Glomerular visceral epithelial cell (primary cell): Measurements from ENCODE around the gene MYLK.

Experiments
- DNase-seq: peaks from one replicate; pipeline ENCODE4 v3.0.0-alpha.2; 2016; ENCODE audit errors: extremely low spot score

MYLK gene

DNA sequence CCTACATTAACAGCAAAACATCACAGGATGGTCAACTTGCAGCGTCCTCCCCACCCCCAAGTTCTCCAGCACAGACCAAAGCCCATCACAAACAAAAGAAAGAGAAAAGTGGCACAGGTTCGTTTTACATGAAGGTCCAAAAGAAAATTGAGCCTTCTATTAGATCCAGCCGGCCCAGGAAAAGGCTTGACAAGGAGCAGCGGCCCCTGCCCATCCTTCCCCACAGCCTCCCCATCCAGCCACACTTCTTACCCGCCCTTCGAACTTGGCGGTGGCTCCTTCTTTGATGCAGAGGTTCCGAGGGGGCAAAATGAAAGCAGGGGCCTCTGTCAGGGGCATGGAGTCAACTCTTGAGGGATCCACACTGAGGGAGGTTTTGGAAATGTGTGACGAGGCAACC is 90.7 kb downstream of the MYLK start:
- no peak for DNase-seq

DNA sequence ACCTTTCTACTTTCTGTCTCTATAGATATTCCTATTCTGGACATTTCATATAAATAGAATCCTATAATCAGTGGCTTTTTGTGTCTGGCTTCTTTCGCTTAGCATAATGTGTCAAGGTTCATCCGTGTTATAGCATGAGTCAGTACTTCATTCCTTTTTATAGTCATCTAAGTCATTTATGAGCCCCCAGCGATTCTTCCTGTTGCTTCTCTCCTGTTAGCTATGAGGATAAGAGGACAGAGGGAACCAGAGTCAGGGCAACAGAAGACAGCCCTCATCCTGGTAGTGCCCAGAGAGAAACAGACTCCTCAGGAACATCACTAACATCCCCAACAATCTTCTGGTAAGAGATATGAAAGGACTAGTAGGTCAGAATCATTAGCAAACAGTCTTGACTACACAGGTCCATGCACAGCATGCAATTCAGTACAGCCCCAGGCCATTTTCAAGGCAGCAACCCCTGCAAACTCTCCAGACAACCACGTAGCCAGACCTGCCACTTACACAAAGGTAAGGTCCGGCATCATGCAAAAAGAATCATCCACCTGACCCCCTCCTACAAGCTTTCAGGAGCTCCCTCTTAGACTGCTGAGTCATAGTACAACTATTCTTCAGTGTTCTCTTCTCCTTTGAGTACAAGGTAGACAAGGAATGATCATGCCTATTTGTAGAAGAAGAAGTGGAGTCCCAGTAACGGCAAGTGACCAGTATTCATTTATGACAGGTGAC is 91.5 kb downstream of the MYLK start:
- no peak for DNase-seq

DNA sequence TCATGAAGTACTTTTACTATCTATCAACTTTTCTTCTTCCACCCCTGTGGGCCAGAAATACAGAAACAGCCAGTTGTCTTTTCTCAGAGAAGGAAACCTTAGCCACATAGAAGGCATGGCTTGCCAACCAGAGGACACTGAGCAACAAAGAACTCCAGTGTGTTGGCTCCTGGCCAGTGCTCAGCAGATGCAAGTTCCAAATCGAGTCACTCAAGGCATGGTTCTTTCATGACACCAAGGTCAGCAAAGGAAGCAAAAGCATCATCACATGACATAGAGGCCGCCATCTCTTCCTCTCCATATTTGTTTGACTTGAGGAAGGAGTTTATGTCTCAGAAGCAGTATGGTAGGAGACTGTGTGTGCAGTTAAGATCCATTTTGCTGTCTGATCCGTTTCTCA is 92.2 kb downstream of the MYLK start:
- peak; percentile 28 for DNase-seq

DNA sequence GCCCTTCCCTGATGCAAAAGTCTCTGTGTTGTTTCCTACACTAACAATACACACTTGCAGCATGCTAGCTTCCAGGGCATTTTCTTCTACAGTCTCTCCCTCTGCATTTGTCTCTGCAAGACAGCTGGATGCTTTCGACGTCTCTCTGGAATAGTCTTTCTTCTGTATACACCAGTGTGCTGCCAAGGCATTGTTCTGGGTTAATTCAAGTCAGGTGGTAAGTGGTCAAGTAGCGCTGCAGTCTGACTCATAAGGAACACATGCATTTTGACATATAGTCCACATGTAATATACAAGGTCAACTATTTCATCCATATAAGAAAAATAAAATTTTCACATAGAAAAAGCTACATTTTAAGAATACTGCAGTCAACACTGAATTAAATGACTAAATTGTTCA is 92.7 kb downstream of the MYLK start:
- peak; percentile 29 for DNase-seq

DNA sequence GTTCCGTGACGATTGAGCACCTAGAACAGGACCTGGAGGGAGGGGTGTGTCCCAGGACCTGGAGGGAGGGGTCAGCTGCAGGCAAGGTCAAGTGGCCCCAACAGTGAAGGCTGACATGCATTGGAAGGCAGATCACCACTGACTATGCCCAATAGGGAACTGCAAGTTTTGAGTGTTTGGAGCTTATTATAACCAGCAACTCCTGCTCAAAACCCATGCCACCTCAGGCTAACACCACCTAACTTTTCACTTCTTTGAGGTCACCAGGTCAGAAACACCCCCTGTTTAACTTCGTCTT is 93.1 kb downstream of the MYLK start:
- no peak for DNase-seq

DNA sequence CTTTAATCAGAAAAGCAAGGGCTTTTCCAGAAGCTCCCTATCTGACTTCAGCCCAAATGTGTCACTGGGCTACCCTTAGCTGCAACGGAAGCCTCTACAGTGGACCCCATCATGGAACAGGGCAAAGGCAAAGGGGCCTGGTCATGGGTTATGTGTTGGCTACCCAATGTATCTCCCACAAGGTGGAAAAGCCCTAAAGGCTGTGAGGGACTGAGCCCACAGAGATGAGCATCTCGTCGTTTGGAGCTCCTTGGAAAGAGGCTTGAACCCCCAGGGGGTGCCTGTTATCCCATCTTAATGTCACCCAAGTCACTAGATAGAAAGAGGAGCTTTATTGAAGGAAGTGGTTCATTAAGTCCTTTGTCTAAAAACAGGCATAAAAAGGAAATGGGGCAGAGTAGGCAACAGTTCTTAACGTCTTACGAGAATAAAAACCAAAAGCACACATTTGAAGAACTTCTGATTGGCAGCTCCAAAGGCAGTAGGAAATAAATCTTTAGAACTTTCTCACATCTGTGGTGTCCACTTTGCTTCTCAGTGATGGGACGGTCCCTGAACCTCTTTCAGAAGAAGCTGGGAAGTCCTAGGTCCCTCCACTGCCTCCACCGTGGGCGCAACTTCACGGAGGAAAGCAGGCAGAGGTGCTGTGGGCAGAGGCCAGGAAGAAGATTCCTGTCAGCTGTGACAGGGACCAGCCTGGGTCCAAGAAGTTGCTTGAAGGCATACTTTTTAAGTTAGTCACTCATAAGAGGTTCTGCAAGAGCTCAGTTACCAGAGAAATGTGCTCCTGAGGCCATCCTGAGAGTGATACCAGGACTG is 93.7 kb downstream of the MYLK start:
- DNase-seq: no peak

- DNase-seq: no peak
Measured at GRCh38 chr3:123789760-123790159, 94.4 kb downstream of the MYLK start.

DNA sequence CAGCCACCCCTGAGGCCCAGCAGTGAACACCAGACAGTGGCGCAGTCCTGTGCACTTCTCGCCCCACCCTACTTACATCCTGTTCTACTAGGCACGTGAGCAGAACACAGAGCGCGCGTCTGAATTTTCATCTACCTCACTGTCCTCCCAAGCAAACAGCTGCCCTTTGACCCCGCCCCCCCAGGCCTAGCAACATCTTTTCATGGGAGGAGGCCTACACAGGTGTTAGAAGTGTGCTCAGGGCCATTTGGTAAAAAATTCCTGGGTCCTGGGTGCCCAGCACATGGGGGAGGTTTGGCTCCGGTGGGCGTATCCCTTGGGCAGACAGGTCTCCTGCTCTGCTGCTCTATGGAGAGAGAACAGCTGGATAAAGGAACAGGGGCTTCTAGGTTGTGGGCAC is 95.0 kb downstream of the MYLK start:
- no peak for DNase-seq

- no peak for DNase-seq
Measured at GRCh38 chr3:123788710-123789109, 95.4 kb downstream of the MYLK start.

GRCh38 chr3:123787133-123787532 is 97.0 kb downstream of the MYLK start:
- DNase-seq: no peak

DNA sequence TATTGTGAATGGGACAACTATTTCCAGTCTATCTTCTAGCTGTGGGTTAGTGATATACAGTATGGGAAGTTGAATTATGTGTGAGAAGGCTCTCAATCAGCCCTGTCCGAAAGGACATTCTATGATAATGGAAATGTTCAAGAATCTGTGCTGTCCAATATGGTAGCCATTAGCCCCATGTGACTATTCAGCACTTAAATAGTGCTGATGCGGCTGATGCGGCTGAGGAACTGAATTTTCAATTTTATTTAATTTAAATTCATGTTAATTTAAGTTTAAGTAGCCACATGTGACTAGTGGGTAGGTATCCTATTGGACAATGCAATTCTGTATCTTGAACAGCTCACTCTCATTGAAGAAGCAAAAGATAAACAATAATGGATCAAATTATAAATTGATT is 98.5 kb downstream of the MYLK start:
- DNase-seq: no peak

- DNase-seq: no peak
Measured at GRCh38 chr3:123783811-123784210, 100.3 kb downstream of the MYLK start.

DNA sequence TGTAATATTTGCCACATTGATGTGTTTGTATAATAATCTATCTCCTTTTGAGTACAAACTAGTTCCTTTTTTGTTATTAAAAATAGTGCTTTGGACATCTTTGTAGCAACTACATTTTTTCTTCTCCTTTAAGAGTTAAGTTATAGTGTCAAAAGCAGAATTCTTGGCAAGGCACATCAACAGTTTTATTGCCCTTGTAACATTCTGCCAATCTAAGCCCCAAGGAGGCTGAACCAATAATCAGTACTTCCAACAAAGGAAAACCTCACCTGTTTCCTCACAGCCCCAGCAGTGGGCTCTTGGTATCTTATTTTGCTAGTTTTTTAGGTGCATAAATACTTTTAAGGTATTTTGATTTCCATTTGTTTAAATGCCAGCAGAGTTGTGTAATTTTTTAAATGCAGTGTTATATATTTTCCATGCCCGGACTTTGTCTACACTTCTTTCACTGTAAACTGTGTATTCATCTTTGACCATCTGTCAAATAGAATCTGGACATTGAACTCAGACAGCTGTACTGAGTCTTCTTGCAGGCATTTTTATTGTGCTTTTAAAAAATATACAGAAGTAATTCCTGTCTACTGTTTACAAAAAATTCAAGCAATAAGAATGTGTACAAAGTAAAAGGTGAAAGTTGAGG is 101.0 kb downstream of the MYLK start:
- no peak for DNase-seq

DNA sequence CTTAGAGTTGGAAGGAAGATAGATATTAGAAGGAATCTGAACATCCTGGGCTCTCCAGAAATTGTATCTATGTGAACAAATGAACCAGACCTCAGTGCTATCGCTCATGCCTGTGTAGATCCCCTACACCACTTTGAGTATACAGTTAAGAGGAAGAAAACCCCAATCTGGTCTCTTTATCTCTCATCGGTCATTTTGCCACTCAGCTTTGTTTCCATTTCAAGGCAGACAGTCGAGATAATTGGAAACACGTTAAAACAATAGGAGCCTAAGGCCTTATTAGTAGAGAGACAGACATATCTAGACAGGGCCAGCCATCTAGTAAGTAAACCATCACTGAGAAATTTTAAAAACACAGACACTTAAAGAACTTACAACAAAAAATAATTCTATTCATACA is 101.6 kb downstream of the MYLK start:
- no peak for DNase-seq

DNA sequence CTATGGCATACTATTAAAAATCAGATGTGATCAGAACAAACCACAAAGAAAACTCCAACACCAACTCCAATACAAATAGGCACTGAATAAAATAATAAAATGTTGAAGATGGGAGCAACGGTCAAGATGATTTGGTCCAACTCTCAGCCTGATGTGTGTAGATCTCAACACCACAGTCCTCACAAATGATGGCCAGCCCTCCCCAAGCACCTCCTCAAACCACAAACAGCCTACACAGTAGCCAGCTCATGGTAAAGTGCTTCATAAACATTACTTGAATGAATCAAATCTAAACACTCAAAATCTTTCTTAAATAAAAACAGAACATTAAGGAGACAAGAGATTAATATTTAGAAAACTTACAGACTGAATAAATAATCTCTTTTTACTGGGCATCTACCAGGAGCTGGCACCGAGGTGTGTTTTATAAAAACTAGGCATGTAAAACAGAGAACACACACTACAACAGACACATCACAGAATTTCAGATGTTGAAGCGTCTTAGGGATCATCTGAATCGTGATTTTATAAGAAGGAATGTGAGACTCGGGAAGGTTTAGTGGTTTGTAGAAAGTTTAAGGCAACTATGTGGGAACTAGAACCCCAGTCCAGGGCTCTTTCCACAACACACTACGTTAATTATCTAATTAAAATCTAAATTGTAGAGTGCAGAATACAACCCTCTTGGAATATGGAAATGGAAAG is 102.4 kb downstream of the MYLK start:
- no peak for DNase-seq

- DNase-seq: no peak
Measured at GRCh38 chr3:123781138-123781537, 103.0 kb downstream of the MYLK start.

GRCh38 chr3:123780656-123781055 is 103.5 kb downstream of the MYLK start:
- DNase-seq: no peak

- no peak for DNase-seq
Measured at GRCh38 chr3:123779655-123780231, 104.4 kb downstream of the MYLK start.

- no peak for DNase-seq
Measured at GRCh38 chr3:123778991-123779622, 105.0 kb downstream of the MYLK start.

DNA sequence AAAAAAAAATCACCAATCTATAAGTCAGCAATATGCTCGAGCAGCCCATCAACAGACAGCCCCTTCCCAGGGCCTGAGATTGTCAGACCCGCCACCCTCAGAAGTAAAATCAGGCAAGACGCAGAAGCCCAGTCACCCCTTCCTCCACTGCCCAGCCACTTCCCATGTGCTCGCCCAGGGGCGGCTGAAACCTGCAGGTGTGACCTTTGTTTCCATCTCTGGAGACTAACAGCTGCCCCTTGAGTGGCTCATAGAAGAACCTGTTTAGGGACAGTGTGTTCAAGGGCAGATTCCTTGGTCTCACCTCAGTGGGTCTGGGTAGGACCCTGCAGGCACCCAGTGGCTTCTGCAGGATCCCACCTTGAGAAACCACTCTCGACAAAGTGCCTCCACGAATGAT is 105.6 kb downstream of the MYLK start:
- DNase-seq: no peak

DNA sequence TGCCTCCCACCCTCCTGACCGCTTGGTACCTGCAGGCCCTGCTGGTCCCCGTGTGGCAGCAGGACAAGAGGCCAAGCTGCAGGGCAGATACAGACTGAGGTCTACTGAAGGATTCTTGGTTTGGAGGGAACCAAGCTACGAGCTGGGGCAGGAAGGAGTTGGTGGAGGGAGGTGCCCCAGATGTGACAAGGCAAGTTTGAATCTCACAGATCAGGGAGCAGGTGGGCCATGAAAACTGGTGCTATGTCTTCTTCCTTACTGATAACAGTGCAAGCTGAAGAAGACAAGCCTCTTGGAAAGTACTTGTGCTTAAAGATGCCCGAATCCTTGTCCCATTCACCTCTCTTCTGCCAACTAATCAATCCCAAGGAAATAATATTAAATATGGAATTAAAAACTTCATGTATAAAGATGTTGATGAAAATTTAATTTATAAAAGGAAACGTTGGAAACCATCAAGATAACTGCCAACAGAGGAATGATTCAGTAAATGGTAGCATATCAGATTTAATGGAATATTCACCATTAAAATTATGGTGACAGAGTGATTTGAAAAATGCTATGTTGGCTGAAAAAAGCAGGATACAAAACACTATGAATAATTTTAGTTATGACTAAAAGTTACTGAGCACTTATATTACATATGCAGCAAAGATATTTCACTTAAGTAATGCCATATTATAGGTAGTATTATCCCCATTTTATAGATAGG is 107.9 kb downstream of the MYLK start:
- no peak for DNase-seq
